Measurements from ENCODE around the gene CYP2J2.

The CYP2J2 gene

GRCh38 chr1:59900640-59901039, 25.9 kb downstream of the CYP2J2 start:
- TF ChIP-seq CTCF (IDR thresholded peaks at IDR 0.05) (no peak), ZFX (IDR thresholded peaks at IDR 0.05; ENCODE audit: borderline replicate concordance) (no peak)
- no peak overlapping the region for H3K27ac ChIP-seq

GRCh38 chr1:59898927-59899326, 27.6 kb downstream of the CYP2J2 start:
- no peak for TF ChIP-seq CTCF (IDR thresholded peaks at IDR 0.05)
- TF ChIP-seq ZFX (IDR thresholded peaks at IDR 0.05; ENCODE audit: borderline replicate concordance): no peak
- H3K27ac ChIP-seq: no peak overlapping the region

- no peak overlapping the region for H3K27ac ChIP-seq
- TF ChIP-seq CTCF (IDR thresholded peaks at IDR 0.05) (no peak), ZFX (IDR thresholded peaks at IDR 0.05; ENCODE audit: borderline replicate concordance) (no peak)
Observed at GRCh38 chr1:59897165-59897564, 29.4 kb downstream of the CYP2J2 start.

- H3K27ac ChIP-seq: no peak overlapping the region
- no peak for TF ChIP-seq ZFX (IDR thresholded peaks at IDR 0.05; ENCODE audit: borderline replicate concordance)
- TF ChIP-seq CTCF (IDR thresholded peaks at IDR 0.05): no peak
Observed at GRCh38 chr1:59892841-59893811, 33.4 kb downstream of the CYP2J2 start.

GRCh38 chr1:59885160-59885832, 41.3 kb downstream of the CYP2J2 start:
- no peak overlapping the region for H3K27ac ChIP-seq
- no peak for TF ChIP-seq CTCF (IDR thresholded peaks at IDR 0.05)
- no peak for TF ChIP-seq ZFX (IDR thresholded peaks at IDR 0.05; ENCODE audit: borderline replicate concordance)

GRCh38 chr1:59880735-59881134, 45.8 kb downstream of the CYP2J2 start:
- TF ChIP-seq CTCF (IDR thresholded peaks at IDR 0.05) (no peak), ZFX (IDR thresholded peaks at IDR 0.05; ENCODE audit: borderline replicate concordance) (no peak)
- no peak overlapping the region for H3K27ac ChIP-seq
